Endodermal cell (in vitro differentiated cells): ENCODE results near the gene NEU3. TPM values are rescaled to one million over a fixed set of nuclear protein-coding genes. Genes with fewer than 3 reads are reported as not detected.

Experiments used
- DNase-seq: peaks from one replicate; pipeline ENCODE4 v3.0.0-alpha.2; 2017
- H3K27ac ChIP-seq: 2 replicates; pipeline ENCODE4 v1.5.1; 2013; ENCODE audit warnings: mild to moderate bottlenecking, low read depth, low read length, moderate library complexity
- H3K27me3 ChIP-seq: 2 replicates; pipeline ENCODE4 v1.6.1; 2013; ENCODE audit warnings: mild to moderate bottlenecking, low read length, moderate library complexity; ENCODE audit not compliant: insufficient read depth, control insufficient read depth, poor library complexity, severe bottlenecking
- H3K36me3 ChIP-seq: 2 replicates; pipeline ENCODE4 v1.7.0; 2013; ENCODE audit warnings: mild to moderate bottlenecking, low read length, moderate library complexity; ENCODE audit not compliant: control insufficient read depth, insufficient read depth
- H3K4me1 ChIP-seq: one replicate; pipeline ENCODE4 v1.7.0; 2013; ENCODE audit warnings: low read length; ENCODE audit not compliant: control insufficient read depth, insufficient read depth
- H3K4me3 ChIP-seq: 2 replicates; pipeline ENCODE4 v1.5.1; 2013; ENCODE audit warnings: mild to moderate bottlenecking, low read length, moderate library complexity
- H3K9ac ChIP-seq: 2 replicates; pipeline ENCODE4 v1.6.1; 2013; ENCODE audit warnings: mild to moderate bottlenecking, low read length, moderate library complexity; ENCODE audit not compliant: poor library complexity, severe bottlenecking; ENCODE audit errors: extremely low read depth
- H3K9me3 ChIP-seq: 2 replicates; pipeline ENCODE4 v1.6.1; 2013; ENCODE audit warnings: mild to moderate bottlenecking, low read length, moderate library complexity; ENCODE audit not compliant: control insufficient read depth
- H3K27ac Mint-ChIP-seq: 2 replicates; pipeline ENCODE4 v1.8.0; 2020; ENCODE audit warnings: mixed read lengths
- H3K27me3 Mint-ChIP-seq: 2 replicates; pipeline ENCODE4 v1.8.0; 2021; ENCODE audit warnings: mild to moderate bottlenecking, mixed read lengths; ENCODE audit not compliant: insufficient read depth
- H3K36me3 Mint-ChIP-seq: 2 replicates; pipeline ENCODE4 v1.8.0; 2020; ENCODE audit warnings: low read depth, mixed read lengths
- H3K4me1 Mint-ChIP-seq: 2 replicates; pipeline ENCODE4 v1.8.0; 2020; ENCODE audit warnings: mixed read lengths
- H3K4me3 Mint-ChIP-seq: 2 replicates; pipeline ENCODE4 v1.8.0; 2020; ENCODE audit warnings: mild to moderate bottlenecking, moderate library complexity, mixed read lengths
- H3K9me3 Mint-ChIP-seq: 2 replicates; pipeline ENCODE4 v1.8.0; 2020; ENCODE audit warnings: mild to moderate bottlenecking, mixed read lengths
- WGBS, 2 experiments: methylation state at CpG; one replicate each; pipeline versions ENCODE4 v1.1.5 to v1.1.7; 2013; ENCODE audit warnings: missing lambda C conversion rate in 2 of 2, mixed read lengths in 1 of 2; ENCODE audit not compliant: insufficient coverage in 1 of 2, insufficient read length in 1 of 2; 5-methylcytosine and 5-hydroxymethylcytosine counted together
- total RNA-seq, 2 donors: library from RNA; stranded (reverse); fragmentation: NEBNext Ultra II Directional in 1 of 2; extraction: Animal tissue kit (Norgen Biotek cat#: 25700) in 1 of 2; gene quantifications; 2 replicates in 1 of 2; 3 replicates in 1 of 2; pipeline ENCODE4 v1.2.1, GENCODE V29; 2021
- TF ChIP-seq, protein P1 (sequence below): fragments of 200-600 bp; sonication (generic); conservative IDR thresholded peaks from 2 replicates; pipeline ENCODE4 v1.5.0; 2021; ENCODE audit warnings: antibody characterized with exemption, mild to moderate bottlenecking

NEU3 gene
- total RNA-seq, 2 donors from 2014 or later, result 9.1 to 10.8 TPM

DNA sequence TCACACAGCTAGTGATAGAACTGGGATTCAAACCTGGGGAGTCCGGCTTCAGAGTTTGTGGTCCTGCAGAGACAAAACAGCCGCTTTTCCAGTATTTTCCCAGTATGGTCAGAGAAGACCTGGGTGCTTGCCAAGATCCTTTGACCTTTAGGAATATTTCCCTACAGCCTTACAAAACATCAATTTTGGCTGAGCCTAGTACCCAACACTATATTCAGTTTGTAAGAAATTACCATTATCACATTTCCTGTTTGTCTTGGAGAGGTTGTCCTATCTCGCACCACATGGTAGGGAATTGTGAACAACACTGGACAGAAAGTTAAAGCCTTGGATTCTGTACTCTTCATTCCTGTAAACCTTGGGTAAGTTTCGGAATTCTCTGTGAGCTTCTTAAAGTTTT, 10.7 kb upstream of the NEU3 start:
- H3K27ac ChIP-seq, result no peak overlapping the region
- no peaks in the 10 kb centered on the region for H3K27me3 ChIP-seq
- TF ChIP-seq, protein P1, sequence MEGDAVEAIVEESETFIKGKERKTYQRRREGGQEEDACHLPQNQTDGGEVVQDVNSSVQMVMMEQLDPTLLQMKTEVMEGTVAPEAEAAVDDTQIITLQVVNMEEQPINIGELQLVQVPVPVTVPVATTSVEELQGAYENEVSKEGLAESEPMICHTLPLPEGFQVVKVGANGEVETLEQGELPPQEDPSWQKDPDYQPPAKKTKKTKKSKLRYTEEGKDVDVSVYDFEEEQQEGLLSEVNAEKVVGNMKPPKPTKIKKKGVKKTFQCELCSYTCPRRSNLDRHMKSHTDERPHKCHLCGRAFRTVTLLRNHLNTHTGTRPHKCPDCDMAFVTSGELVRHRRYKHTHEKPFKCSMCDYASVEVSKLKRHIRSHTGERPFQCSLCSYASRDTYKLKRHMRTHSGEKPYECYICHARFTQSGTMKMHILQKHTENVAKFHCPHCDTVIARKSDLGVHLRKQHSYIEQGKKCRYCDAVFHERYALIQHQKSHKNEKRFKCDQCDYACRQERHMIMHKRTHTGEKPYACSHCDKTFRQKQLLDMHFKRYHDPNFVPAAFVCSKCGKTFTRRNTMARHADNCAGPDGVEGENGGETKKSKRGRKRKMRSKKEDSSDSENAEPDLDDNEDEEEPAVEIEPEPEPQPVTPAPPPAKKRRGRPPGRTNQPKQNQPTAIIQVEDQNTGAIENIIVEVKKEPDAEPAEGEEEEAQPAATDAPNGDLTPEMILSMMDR, result no peak
- 96 to 97% methylated on average over 3 to 4 of the region's 4 CpGs for WGBS, 2 experiments
- H3K4me3 ChIP-seq, result no peak overlapping the region
- peaks cover 55% of the 10 kb centered on the region for H3K36me3 ChIP-seq
- Mint-ChIP-seq H3K4me1 (no peaks in the 10 kb centered on the region), H3K4me3 (no peak overlapping the region), H3K27ac (no peak overlapping the region), H3K27me3 (no peaks in the 10 kb centered on the region), H3K9me3 (no peaks in the 10 kb centered on the region), H3K36me3 (peaks cover 41% of the 10 kb centered on the region)
- H3K4me1 ChIP-seq, result no peaks in the 10 kb centered on the region
- no peaks in the 10 kb centered on the region for H3K9me3 ChIP-seq
- H3K9ac ChIP-seq, result no peak overlapping the region
- DNase-seq, result no peak

DNA sequence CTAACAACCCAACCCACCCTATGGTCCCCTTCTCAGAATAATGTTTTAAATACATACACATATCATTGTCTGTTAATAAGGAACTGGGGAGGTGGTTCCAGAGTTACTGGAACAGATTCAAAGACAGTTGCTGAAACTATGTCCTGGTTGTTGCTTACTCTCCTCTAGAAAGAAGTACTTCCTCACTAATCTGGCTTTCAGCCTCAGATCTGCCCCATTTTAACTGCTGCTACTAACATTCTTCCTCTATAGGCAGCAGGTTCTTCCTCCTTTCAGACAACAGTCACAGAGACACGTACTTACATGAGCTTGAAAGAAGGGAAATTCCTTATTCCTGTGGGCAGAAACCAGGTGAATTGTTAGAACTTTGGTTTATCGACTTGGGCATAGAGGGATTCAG, 8.1 kb upstream of the NEU3 start:
- Histone ChIP-seq H3K4me1 (no peaks in the 10 kb centered on the region), H3K9ac (no peak overlapping the region), H3K9me3 (no peaks in the 10 kb centered on the region), H3K27ac (no peak overlapping the region), H3K36me3 (peaks cover 39% of the 10 kb centered on the region), H3K4me3 (no peak overlapping the region), H3K27me3 (no peaks in the 10 kb centered on the region)
- TF ChIP-seq, protein P1, result no peak
- H3K27ac Mint-ChIP-seq, result no peak overlapping the region
- 92 to 100% methylated on average over 2 of the region's 2 CpGs for WGBS, 2 experiments
- H3K27me3 Mint-ChIP-seq, result no peaks in the 10 kb centered on the region
- H3K4me3 Mint-ChIP-seq, result no peak overlapping the region
- H3K4me1 Mint-ChIP-seq, result no peaks in the 10 kb centered on the region
- DNase-seq, result no peak
- peaks cover 18% of the 10 kb centered on the region for H3K36me3 Mint-ChIP-seq
- H3K9me3 Mint-ChIP-seq, result no peaks in the 10 kb centered on the region

- H3K9ac ChIP-seq, result no peak overlapping the region
- Mint-ChIP-seq H3K9me3 (no peaks in the 10 kb centered on the region), H3K27ac (no peak overlapping the region), H3K36me3 (peaks cover 17% of the 10 kb centered on the region), H3K27me3 (no peaks in the 10 kb centered on the region), H3K4me1 (no peaks in the 10 kb centered on the region), H3K4me3 (no peak overlapping the region)
- H3K9me3 ChIP-seq, result no peaks in the 10 kb centered on the region
- WGBS, 2 experiments, result 95% methylated on average over 1 of the region's 1 CpG; no CpG with 5 or more reads in 1 of the 2 experiments
- H3K27me3 ChIP-seq, result no peaks in the 10 kb centered on the region
- peaks cover 33% of the 10 kb centered on the region for H3K36me3 ChIP-seq
- no peak for DNase-seq
- TF ChIP-seq, protein P1, result no peak
- H3K4me3 ChIP-seq, result no peak overlapping the region
- H3K27ac ChIP-seq, result no peak overlapping the region
- H3K4me1 ChIP-seq, result no peaks in the 10 kb centered on the region
Observed at GRCh38 chr11:74981888-74982287, 6.8 kb upstream of the NEU3 start.
